Left kidney (tissue), 2 donors: ENCODE results near the gene UBA3. TPM values are rescaled to one million over a fixed set of nuclear protein-coding genes. Genes with fewer than 3 reads are reported as not detected.
A peak's percentile ranks its signal among the peaks of the same experiment; 100 is the strongest.

ENCODE experiments used
- DNase-seq: peaks from one replicate; pipeline ENCODE4 v3.0.0-alpha.2; 2013
- polyA plus RNA-seq: library from polyadenylated mRNA; unstranded; fragments of 120-200 nt; gene quantifications from one replicate; pipeline ENCODE4 v1.2.1, GENCODE V29; 2013; ENCODE audit not compliant: insufficient read length

The UBA3 gene
- polyA plus RNA-seq, 1 donor, result 87.6 TPM

DNA sequence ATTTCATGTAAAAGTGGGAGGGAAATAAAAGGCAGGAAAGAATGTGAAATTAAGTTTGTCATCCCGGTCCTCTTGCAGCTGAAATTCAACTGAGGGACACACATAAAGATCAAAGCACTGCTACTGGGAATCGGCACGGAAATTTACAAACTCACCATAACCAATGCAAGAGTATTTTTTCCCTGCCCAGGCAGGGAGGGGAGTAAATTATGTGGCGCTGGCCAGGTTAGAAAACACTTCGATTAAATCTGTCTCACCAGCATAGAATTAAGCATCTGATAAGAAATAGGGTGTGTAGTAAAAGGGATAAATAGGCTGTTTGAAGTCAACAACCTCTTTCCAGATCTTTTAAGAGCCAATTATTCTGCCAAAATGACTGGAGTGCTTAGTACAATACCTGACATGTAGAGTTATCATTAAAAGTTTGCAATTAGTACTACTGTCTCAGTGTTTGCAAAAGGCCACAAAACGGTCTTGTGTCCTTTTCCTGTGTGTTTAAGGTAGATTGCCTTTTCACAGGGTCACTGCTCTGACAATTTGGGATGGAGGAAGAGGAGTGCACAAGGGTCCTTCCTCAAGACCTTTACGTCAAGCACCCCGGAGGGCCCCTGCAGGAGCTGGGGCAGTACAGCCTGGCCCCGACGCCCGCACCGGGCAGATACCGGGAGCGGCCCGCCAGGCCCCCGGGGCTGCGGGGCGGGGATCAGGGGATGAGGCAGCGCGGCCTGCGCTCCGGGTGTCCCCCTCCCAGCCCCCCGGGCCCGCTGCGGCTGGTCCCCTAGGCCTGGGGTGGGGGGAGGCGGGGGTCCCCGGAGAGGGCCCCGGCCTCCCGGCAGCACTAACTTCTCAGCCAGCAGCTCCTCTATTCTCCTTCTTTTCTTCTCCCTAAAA is 651 bp downstream of the UBA3 start:
- DNase-seq, result no peak

DNA sequence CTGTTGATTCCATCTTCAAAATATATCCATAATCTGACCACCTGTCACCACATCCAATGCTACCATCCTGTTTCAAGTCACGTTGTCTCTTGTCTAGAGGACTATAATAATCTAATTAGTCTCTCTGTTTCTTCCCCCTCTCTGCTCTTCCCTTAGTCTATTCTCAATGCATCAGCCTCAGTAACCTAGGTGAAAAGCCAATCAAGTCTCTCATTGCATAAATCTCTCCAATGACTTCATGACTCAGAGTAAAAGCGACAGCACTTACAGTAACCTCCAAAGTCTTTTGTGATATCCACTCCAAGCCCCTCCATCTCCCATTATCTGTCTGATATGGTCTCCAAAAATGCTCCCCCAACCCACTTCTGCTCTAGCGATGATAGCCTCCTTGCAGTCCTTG is 7.2 kb downstream of the UBA3 start:
- no peak for DNase-seq

DNA sequence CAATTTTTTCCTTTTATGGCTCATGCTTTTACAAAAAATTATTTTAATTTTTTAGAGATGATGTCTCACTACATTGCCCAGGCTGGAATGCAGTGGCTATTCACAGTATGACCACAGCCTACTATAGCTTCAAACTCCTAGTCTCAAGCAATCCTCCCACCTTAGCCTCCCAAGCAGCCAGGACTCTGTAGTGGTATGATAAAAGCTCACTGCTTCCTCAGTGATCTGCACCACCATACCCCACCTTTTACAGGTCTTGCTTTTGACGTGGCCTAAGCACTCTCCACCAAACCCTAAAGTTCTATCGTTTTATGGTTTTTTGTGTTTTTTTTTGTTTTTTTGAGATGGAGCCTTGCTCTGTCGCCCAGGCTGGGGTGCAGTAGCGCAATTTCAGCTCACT is 14.0 kb downstream of the UBA3 start:
- DNase-seq, result no peak

DNA sequence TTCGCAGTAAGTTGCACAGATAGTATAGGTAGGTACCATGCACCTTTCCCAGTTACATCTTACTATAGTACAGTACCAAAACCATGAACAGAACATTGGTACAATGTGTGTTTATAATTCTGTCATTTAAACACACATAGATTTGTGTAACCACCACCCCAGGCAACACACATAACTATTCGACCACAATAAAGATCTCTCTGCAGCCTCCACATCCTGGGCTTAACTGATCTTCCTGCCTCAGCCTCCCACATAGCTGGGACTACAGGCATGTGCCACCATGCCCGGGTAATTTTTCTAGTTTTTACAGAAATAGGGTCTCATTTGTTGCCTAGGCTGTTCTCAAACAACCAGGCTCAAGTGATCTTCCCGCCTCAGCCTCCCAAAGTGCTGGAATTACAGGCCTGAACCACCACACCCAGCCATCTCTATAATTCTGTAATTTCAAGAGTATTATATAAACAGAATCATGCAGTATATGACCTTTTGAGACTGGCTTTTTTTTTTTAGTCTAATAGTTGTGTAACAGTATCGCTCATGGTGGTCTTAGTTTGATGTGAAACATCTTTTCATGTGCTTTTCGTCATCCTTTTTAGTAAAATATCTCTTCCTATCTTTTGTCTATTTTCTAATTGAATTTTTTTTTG is 14.7 kb downstream of the UBA3 start:
- DNase-seq, result no peak

DNA sequence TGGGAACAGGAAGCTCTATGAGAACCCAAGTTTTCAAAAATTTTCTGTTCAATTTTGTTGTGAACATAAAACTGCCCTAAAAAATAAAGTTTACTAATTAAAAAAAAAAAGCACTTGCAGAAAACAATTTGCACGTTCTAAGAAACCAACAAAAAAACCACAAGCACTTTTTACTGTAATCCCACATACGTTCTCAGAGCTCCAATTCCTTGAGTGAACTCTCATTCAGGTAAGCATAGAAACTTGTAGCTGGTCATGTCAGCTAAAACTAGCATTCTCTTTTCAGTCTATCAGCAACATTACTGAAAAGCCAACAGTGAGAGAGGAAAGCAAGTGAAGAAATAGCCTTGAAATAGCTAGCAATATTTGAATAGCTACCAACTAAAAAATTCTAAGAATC is 16.5 kb downstream of the UBA3 start:
- DNase-seq, result no peak

DNA sequence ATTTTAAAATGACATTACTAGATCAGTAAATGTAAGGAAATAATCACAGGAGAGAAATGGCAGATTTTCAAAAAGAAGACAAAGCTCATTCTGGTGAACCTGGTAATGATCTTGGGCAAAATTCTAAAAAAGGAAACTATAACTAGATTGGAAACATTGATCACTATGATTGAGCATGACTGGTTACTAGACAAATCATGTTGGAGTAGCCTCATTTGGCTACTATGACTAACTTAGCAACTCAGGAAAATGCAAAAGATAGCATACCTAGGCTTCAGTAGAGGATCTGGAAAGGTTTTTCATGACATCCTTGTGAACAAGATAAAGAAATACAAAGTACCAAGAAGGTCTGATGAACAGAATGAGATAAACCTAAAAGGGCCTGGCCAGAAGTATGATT is 20.5 kb downstream of the UBA3 start:
- DNase-seq, result no peak

DNA sequence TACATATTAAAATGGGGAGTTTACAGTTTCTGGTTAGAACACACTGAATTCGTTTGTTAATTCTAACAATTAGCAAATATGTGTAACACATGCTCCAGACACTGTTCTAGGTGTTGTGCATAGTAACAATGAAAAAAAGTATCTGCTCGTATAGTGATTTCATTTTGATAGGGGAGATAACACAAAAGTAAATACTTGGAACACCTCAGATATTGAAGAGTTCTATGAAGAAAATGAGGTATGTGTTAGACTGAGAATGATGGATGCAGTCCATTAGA is 21.3 kb downstream of the UBA3 start:
- DNase-seq, result no peak

DNA sequence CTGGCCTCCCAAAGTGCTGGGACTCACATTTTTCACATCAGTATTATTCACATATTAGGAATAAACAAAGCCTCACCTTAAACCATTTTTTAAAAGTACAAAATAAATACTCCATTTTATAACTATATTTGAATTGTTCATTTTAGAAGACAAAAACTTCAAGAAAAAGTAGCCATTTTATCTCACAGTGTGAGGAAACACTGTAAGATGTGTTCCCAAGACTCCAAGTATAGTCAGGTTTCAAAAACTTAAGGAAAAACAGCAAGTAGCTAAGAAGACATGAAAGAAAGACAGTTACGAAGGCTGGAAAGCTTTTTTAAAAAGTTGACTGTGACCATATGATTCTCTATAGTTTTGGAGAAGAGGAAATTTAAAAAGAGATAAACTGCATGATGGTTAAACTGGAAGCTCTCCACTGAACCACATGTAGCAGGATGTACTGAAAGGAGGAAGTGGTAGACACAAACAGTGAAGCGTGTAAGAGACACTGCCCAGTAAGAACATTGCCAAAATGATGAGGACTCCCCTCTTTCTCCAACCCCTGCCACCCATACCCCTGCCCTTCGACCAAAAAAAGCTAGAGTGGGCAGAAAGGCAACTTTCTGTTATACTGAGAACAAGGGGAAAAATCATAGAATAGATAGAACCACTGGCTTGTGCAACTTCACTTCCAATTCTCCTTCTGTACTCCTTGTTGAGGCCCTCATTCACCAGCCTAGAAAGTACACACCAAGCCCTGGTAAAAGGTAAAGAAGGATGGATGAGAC is 21.8 kb downstream of the UBA3 start:
- no peak for DNase-seq

DNA sequence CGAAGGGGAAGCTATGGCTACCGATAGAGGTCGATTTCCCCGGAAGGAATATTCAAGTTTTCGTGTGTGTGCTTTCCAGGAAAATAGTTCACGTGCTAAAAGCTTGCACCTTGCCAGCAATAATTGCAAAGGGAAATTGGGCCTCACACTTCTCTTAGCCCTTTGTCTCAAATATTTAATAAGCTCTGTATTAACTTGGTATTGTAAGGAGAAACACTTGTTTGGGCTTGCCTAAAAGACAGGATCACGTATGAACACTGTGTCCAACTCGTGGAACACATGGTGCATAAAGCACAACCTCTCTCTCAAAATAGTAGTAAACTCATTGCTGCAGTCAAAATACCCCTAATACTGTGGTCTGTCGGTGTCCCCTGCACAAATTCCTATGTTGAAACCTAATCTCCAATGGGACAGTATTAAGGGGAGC is 27.7 kb downstream of the UBA3 start:
- DNase-seq, result no peak

DNA sequence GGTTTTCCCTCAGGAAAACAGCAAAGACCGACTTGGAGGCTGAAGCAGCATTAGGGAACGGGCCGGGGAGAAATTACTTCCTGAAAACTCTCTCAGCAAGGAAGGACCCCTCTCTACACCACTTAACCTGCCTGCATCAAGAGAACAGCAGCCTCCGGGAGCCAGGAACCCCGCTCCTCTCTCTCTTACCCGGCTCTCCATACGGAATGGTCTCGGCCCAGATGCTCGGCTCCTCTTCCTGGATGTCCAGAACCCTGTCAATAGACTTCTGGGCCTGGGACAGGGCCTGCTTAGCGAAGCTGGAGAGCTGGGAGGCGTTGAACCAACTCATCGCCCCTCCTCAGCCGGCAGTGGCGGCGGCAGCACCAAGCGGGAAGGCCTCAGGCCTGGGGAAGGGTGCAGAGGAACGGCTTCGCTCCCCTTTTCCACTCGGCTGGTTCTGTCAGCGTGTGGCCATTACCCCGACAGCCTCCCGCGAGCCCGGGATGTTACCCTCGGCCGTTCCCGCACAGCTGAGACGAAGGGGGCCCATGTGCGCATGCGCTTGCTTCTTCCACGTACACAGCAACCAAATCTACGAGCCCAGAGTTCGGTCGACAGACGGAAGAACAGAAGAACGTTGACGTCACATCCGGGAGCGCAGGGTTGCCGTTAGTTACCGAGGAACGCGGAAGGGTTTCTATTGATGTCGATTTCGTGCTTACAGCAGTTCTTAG is 28.3 kb downstream of the UBA3 start, which contains the start of gene TMF1:
TSS of gene TMF1 (minus strand) at position 578 of the 716 bp plus-strand sequence. CDS start at position 331, 247 bp downstream.
- peak; percentile 98 for DNase-seq

DNA sequence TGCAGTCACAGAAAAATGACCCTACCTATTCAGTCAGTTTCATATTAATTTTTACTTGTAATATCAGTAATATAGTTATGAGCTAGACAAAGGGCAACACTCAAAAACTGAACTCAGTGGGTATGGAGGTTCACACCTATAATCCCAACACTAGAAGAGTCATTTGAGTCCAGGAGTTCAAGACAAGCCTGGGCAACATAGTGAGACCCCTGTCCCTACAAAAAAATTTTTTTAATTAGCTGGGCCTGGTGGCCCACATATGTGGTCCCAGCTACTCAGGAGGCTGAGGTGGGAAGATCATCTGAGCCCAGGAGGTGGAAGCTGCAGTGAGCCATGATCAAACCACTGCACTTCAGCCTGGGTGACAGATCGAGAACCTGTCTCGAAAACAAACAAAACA is 31.2 kb downstream of the UBA3 start:
- DNase-seq, result no peak

DNA sequence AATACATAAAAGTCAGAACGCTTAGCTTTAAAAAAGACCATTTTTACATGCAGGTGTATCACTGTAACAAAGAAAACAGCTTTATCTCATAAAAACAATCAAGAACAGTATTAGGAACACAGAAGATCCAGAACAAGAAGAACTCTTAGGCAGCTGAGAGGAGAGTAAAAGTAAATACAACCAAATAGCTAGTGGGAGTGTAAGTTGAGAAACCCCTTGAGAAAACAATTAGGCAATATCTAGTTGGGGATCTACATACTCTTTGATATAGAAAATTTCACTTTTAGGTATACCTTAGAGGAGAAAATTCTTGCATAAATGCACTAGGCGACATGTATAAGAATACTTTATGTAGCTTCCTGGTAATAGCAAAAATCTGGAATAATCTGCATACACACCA is 35.6 kb downstream of the UBA3 start:
- DNase-seq, result no peak

DNA sequence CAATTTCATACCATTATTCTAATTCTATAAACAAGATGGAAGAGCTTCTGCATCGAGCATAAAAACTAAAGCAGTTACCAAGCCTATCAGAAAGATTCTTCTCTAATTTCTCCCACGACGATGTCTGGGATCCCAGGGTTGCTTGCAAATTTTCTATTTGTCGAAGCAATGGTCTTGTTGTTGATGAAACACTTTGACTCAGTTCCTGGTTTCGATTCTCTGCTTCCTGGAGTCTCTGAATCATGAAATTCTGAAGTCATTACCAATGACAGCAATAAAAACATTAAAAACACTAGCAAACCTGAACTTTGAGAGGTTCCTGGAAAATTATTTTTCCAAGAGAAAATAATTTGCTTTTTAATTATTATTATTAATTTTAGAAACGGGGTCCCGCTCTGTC is 46.7 kb downstream of the UBA3 start:
- no peak for DNase-seq

DNA sequence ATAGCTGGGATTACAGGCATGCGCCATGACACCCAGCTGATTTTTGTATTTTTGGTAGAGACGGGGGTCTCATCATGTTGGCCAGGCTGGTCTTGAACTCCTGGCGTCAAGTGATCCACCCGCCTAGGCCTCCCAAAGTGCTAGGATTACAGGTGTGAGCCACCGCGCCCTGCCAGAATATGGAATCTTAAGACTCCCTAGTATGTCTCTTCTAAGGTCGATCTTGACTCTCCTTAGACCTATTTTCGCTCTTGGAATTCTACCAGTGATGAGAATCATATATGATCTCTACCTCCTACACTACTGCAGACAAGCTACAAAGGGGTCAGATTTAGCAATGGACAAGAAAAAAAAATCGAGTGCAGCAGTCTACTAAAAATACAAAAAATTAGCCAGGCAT is 47.4 kb downstream of the UBA3 start:
- DNase-seq, result no peak

DNA sequence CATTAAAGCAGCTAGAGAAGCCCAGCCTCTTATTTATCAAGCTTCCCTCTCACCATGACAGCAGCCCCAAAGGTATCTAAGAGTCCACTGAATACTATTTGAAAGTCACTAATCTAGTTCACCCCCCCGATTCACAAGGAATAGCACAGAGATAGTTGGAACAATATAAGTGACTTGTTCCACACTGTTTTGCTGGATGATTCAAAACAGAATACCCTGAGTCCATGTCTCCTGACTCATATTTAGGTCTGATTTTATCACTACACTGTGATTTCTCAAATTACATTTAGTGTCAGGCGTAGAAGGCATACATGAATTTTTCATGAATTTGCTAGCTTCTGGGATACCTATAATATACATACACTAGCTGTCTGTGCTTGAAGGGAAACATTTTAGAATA is 48.0 kb downstream of the UBA3 start:
- no peak for DNase-seq

DNA sequence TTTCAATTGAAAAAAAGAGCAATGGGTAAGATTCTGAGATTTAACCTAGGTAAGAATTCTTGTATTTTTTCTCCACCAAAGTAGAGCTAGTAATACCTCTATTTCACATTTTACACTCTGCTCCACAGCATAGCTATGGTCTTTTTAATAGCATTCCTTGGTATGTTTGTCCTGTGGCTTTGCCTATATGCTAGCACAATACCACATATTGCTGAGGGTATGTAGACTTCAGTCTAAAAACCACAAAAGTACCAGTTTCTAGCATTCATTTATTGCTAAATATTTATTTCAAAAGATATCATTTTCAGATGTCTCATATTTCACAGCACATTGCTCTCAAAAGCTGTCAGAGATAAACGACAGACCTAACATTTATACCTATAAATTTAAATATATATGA is 48.5 kb downstream of the UBA3 start:
- no peak for DNase-seq

DNA sequence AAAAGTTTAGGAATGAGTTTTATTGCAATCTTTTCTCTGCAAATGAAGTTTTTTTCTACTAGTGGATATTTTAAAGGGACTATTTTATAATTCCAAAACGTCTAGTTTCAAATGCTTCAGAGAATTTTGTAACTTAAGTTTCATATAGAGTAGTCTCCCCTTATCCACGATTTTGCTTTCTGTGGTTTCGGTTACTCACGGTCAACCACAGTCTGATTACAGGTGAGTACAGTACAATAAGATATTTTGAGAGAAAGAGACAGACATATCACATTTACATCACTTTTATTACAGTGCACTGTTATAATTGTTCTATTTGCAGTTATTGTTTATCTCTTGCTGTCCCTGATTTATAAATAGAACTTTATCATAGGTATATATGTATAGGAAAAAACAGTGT is 59.3 kb downstream of the UBA3 start:
- DNase-seq, result no peak

DNA sequence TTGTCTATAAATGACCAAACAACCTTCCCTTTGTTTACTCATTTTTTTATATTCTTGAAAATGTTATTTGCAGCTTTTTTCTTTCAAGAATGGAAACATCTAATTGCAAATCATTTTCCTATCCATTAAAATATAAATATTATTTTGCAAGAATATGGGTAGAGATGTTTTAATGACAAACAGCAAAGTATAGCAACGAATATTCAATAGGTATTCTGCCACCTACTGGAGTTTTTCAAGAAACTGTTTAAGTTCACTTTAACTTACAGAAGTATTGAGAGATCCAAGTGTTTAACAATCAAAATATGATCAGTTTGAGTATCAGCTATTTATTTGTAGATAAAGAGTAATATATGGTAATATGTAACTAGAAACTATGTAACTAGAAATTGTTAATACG is 59.7 kb downstream of the UBA3 start:
- no peak for DNase-seq

DNA sequence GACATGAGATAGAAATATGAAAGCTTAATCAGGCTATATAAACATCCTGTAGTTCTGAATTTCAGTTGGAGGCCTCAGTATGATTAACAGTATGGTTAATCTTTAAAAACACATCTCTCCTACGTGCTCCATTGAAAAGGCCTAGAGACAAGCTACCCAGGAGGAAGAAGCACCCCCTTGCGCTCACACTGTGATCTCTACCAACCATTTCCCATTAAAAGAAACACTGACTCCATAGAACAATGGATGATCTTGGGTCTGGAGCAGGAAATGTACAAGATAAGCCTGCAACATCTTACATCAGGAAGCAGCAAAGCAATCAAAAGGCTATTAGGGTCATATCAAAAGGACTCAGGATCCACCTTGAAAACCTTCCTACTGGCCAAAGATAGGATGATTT is 63.3 kb downstream of the UBA3 start:
- DNase-seq, result no peak

DNA sequence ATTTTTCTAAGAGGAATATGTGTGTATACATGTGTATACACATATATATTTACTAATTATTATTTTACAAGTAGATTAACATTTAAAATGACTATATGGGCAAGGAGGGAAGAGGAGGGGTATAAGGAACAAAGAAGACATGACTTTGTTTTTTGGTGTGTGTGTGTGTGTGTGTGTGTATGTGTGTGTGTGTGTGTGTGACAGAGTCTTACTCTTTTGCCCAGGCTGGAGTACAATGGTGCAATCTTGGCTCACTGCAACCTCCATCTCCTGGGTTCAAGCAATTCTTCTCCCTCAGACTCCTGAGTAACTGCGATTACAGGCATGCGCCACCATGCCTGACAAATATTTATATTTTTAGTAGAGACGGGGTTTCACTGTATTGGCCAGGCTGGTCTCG is 64.1 kb downstream of the UBA3 start:
- no peak for DNase-seq

DNA sequence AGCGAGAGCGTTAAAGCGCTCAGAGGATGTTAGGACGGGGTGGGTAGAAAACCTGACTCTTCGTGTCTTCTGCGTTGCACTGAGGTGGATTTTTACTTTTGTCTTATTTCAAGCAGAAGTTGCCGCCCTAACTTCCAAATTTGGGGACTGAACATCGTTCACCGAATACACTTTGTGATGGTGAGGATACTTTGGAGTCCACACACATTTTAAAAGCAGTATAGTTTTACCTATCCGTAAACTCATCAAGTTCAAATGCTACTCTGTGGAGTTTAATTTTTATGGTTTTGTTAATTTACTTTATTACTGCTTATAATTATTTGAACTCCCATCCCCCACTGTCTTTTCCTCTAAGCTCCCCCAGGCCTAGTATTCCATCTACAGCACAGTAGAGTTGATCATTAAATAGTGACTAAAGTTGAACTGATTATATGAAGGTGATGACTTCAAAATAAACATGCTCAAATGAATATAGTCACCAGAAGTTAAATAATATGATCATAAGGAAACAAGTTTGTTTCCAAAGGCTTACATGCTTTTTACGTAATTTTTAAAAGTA is 66.1 kb downstream of the UBA3 start:
- no peak for DNase-seq
